Sigmoid colon (tissue), 7 donors: ENCODE measurements around the gene FAM168A. TPM values are rescaled to one million over a fixed set of nuclear protein-coding genes. Genes with fewer than 3 reads are reported as not detected.

Experiments used
- DNase-seq: peaks from one replicate; pipeline ENCODE4 v3.0.0-alpha.2; 2019
- H3K27ac ChIP-seq, 4 donors: fragments of 200-600 bp; sonication (generic); one replicate each; pipeline ENCODE4 v1.5.1; 2016 to 2019; ENCODE audit warnings: mild to moderate bottlenecking in 1 of 4
- H3K27me3 ChIP-seq, 3 donors: fragments of 200-600 bp; sonication (generic); one replicate each; pipeline ENCODE4 v1.5.1; 2019; ENCODE audit warnings: mild to moderate bottlenecking in 1 of 3
- H3K36me3 ChIP-seq, 4 donors: fragments of 200-600 bp; sonication (generic); one replicate each; pipeline ENCODE4 v1.5.1; 2016 to 2019
- H3K4me1 ChIP-seq, 4 donors: fragments of 200-600 bp; sonication (generic); one replicate each; pipeline ENCODE4 v1.5.1; 2017 to 2019
- H3K4me3 ChIP-seq, 4 donors: fragments of 200-600 bp; sonication (generic); one replicate each; pipeline ENCODE4 v1.5.1; 2017 to 2019; ENCODE audit warnings: mild to moderate bottlenecking in 2 of 4, moderate library complexity in 1 of 4
- H3K9me3 ChIP-seq, 4 donors: fragments of 200-600 bp in 3 of 4; sonication (generic) in 3 of 4; one replicate each; pipeline versions ENCODE4 v1.5.1 to v1.6.1; 2013 to 2019
- CTCF ChIP-seq, 4 experiments: fragments of 450-650 bp in 3 of 4; fragments of 200-600 bp in 1 of 4; IDR thresholded peaks; one replicate each; pipeline ENCODE4 v1.5.1; 2016 to 2019; ENCODE audit warnings: antibody characterized with exemption in 4 of 4, mild to moderate bottlenecking in 3 of 4, moderate library complexity in 2 of 4
- EP300 ChIP-seq, 4 donors: sonication (generic); formaldehyde crosslinking; IDR thresholded peaks; one replicate each; pipeline ENCODE4 v1.6.1; 2017; ENCODE audit warnings: antibody characterized with exemption in 4 of 4
- POLR2A ChIP-seq, 2 donors: fragments of 450-650 bp; IDR thresholded peaks; one replicate each; pipeline ENCODE4 v1.6.1; 2016; ENCODE audit warnings: antibody characterized with exemption in 2 of 2, mild to moderate bottlenecking in 2 of 2, moderate library complexity in 2 of 2
- POLR2AphosphoS5 ChIP-seq, 4 donors: sonication (generic); formaldehyde crosslinking; IDR thresholded peaks; one replicate each; pipeline ENCODE4 v1.6.1; 2017; ENCODE audit warnings: antibody characterized with exemption in 4 of 4
- WGBS, 2 donors: extraction: QIAGEN DNeasy Blood & Tissue Kit; methylation state at CpG; one replicate each; pipeline ENCODE4 v1.1.7; 2013; 5-methylcytosine and 5-hydroxymethylcytosine counted together
- intact Hi-C: fragments of 100-400 bp; cut with DNase I; formaldehyde crosslinking; loops from one replicate; pipeline ENCODE4 v1.15.1; 2023
- polyA plus RNA-seq, 3 donors: library from polyadenylated mRNA; stranded (reverse); fragments of 200-250 nt; gene quantifications; one replicate each; pipeline ENCODE4 v1.2.3, GENCODE V29; 2013
- total RNA-seq, 4 donors: library from RNA; depleted of rRNA; stranded (reverse); fragments of >200 nt; gene quantifications; one replicate each; pipeline ENCODE4 v1.1.0, GENCODE V29; 2016
- donor health status: healthy with polysubstance abuse.
- donor health status: Bipolar disorder and iron deficiency.
- donor health status: healthy.

FAM168A gene
- total and polyA plus RNA-seq, 7 donors = 3.6 to 37.7 (median 20.7) TPM

GRCh38 chr11:73524774-73525173 lies 73.1 kb downstream of the FAM168A start:
- no peak overlapping the region for H3K4me3 ChIP-seq
- 96% methylated on average over 4 of the region's 4 CpGs for WGBS, 2 donors
- intact Hi-C loops = no loop called here
- H3K9me3 ChIP-seq = no peaks in the 10 kb centered on the region
- H3K4me1 ChIP-seq = peaks cover 0 to 37% (median 21%) of the 10 kb centered on the region in 4 donors
- H3K36me3 ChIP-seq = no peaks in the 10 kb centered on the region
- no peak overlapping the region for H3K27ac ChIP-seq
- H3K27me3 ChIP-seq = no peaks in the 10 kb centered on the region
- TF ChIP-seq POLR2A (IDR thresholded peaks at IDR 0.05) = no peak
- TF ChIP-seq POLR2AphosphoS5 (IDR thresholded peaks at IDR 0.05) = no peak
- no peak for TF ChIP-seq EP300 (IDR thresholded peaks at IDR 0.05)
- no peak for TF ChIP-seq CTCF (IDR thresholded peaks at IDR 0.05)
- DNase-seq = no peak

DNA sequence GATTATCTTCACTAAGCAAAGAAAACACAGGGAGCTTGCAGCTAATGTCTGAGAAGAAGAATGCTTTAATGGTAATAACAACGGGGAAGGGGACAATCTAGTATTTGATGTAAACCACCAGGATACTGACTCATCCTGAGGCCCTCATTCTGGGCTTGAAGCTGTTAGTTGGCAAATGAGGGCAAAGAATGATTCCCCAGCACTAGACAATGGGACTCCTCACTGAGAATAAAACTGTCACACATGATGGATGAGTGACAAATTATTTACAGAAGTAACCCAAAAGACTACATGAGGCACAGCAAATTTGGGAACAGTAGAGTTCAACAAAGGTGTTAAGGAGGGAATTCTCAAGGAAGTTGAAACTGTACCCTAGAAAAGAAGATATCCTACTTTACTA lies 76.3 kb downstream of the FAM168A start:
- Histone ChIP-seq H3K9me3 (no peaks in the 10 kb centered on the region), H3K36me3 (no peaks in the 10 kb centered on the region), H3K4me1 (peaks cover 0 to 5% (median 0%) of the 10 kb centered on the region in 4 donors), H3K27me3 (no peaks in the 10 kb centered on the region), H3K4me3 (no peak overlapping the region), H3K27ac (no peak overlapping the region)
- 31 to 44% methylated on average over 1 of the region's 1 CpG for WGBS, 2 donors
- TF ChIP-seq POLR2A (IDR thresholded peaks at IDR 0.05) = no peak
- TF ChIP-seq POLR2AphosphoS5 (IDR thresholded peaks at IDR 0.05) = no peak
- TF ChIP-seq EP300 (IDR thresholded peaks at IDR 0.05) = no peak
- no peak for TF ChIP-seq CTCF (IDR thresholded peaks at IDR 0.05)
- intact Hi-C loops = no loop called here
- no peak for DNase-seq

DNA sequence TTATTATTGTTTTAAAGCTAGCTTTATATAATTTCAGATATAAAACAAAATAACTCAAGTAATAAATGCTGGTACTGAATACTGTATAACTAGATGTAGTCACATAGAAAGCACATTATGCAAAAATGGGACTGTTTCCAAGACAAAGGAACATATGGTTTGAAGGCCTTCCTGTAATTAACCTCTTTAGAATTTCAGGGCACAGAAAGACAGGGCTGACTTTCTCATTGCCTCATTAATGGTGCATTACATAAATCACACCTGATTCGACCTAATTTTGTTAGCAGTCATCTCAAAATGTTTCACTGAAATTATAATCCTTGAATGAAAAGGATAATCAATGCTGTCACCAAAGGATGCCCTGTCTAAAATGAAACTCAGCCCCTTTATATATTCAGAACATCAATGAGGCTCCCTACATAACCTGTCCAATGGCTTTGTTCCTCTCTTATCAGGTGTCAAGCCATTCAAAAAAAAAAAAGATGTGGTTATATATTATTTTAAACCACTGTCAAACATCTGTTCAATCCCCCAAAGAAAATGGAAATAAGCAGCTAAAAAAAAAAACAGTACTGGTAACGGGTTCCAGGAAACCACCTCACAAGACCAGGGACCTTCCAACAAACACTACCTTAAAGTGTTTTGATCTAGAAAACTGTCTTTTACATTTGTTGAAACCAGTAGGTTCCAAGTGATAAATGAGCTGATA lies 77.4 kb downstream of the FAM168A start:
- intact Hi-C loops = no loop called here
- Histone ChIP-seq H3K27ac (no peak overlapping the region), H3K36me3 (no peaks in the 10 kb centered on the region), H3K9me3 (no peaks in the 10 kb centered on the region), H3K27me3 (no peaks in the 10 kb centered on the region), H3K4me1 (no peaks in the 10 kb centered on the region), H3K4me3 (no peak overlapping the region)
- 36 to 47% methylated on average over 2 of the region's 2 CpGs for WGBS, 2 donors
- DNase-seq = no peak
- TF ChIP-seq POLR2A (IDR thresholded peaks at IDR 0.05) = no peak
- no peak for TF ChIP-seq EP300 (IDR thresholded peaks at IDR 0.05)
- TF ChIP-seq CTCF (IDR thresholded peaks at IDR 0.05) = no peak
- no peak for TF ChIP-seq POLR2AphosphoS5 (IDR thresholded peaks at IDR 0.05)

- H3K4me3 ChIP-seq = no peak overlapping the region
- intact Hi-C loops = no loop called here
- H3K27me3 ChIP-seq = no peaks in the 10 kb centered on the region
- no peak for TF ChIP-seq POLR2A (IDR thresholded peaks at IDR 0.05)
- no peak for TF ChIP-seq POLR2AphosphoS5 (IDR thresholded peaks at IDR 0.05)
- no peak for TF ChIP-seq CTCF (IDR thresholded peaks at IDR 0.05)
- no peak for TF ChIP-seq EP300 (IDR thresholded peaks at IDR 0.05)
- no peaks in the 10 kb centered on the region for H3K36me3 ChIP-seq
- no peaks in the 10 kb centered on the region for H3K9me3 ChIP-seq
- H3K4me1 ChIP-seq = no peaks in the 10 kb centered on the region
- no peak for DNase-seq
- no peak overlapping the region for H3K27ac ChIP-seq
Measured at GRCh38 chr11:73519266-73519665, 78.6 kb downstream of the FAM168A start.

DNA sequence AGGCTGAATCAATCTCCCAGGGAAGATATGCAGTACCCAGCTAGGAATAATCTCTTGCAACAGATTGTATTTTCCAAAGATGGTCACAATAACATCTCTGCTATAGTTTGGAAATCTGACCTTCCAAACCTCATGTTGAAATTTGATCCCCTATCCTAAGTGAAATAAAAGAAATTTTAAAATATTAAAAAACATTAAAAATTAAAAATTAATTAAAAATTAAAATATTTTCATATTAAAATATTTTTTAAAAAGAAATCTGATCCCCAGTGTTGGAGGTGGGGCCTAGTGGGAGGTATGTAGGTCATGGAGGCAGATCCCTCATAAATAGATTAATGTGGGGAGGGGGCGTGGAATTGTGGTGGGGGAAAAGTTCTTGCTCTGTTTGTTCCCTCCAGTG lies 79.7 kb downstream of the FAM168A start:
- no peaks in the 10 kb centered on the region for H3K36me3 ChIP-seq
- intact Hi-C loops = no loop called here
- H3K27me3 ChIP-seq = no peaks in the 10 kb centered on the region
- H3K27ac ChIP-seq = no peak overlapping the region
- no peaks in the 10 kb centered on the region for H3K4me1 ChIP-seq
- no peak overlapping the region for H3K4me3 ChIP-seq
- no peak for TF ChIP-seq POLR2A (IDR thresholded peaks at IDR 0.05)
- TF ChIP-seq EP300 (IDR thresholded peaks at IDR 0.05) = no peak
- no peak for TF ChIP-seq CTCF (IDR thresholded peaks at IDR 0.05)
- TF ChIP-seq POLR2AphosphoS5 (IDR thresholded peaks at IDR 0.05) = no peak
- 95 to 98% methylated on average over 1 of the region's 1 CpG for WGBS, 2 donors
- DNase-seq = no peak
- H3K9me3 ChIP-seq = no peaks in the 10 kb centered on the region
